NOMO-1 (cell line): ENCODE data around the gene SKP2.
"Not testable (repeated sequence)": the region's sequence is repeated elsewhere in the genome, so short reads cannot be mapped to it uniquely, and the experiment has no call there.

ENCODE experiments used
- DNase-seq, 2 experiments: peaks; one replicate each; lab custom pipeline; 2025; ENCODE audit not compliant: unreplicated experiment in 2 of 2; lab: John Stamatoyannopoulos, UW

Gene SKP2

DNA sequence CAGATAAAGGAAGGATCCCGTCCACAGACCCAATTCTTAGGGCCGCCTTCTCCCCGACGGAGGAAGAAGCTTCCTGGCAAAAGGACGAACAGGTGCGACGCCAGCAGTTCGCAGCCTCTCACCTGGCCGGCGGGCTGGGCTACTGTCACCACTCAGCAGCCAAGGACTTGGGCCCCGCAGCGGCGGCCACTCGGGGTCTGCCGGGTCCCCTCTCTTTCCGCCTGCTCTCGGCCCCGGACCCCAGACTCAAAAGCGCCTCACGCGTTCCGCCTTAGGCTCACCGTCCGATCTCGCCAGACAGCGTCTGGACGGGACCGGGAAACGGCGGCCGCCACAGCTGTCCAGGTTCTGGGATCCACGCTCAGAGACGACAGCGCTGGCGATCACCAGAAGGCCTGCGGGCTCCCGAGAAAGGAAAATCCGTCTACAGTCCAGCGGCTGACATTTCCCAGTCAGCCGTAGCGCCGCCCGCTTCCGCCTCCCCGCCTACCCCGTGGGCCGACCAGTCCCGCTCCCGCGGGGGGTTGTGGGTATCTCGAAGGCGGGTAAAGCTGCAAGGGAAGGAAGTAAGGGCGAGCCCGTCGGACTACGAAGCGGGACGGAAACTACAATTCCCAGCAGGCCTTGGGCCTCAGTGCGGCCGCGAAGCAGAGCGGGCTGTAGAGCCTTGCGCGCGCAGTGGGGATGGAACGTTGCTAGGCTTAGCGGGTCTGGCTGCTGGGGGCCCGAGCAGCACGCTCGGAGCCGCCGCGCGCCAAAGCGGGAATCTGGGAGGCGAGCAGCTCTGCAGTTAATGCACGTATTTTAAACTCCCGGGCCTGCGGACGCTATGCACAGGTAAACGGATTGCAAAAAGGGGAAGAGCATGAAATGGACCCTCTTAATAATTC lies at the start of gene SKP2, which contains the start of gene LMBRD2:
SKP2 (plus strand) TSS at position 678 of the 890 bp plus-strand sequence; CDS start at position 830, 152 bp downstream.
LMBRD2 (minus strand) TSS at position 454 of the 890 bp plus-strand sequence. CDS start 8,538 bp downstream, outside the sequence.
- DNase-seq = peak; percentile 100

DNA sequence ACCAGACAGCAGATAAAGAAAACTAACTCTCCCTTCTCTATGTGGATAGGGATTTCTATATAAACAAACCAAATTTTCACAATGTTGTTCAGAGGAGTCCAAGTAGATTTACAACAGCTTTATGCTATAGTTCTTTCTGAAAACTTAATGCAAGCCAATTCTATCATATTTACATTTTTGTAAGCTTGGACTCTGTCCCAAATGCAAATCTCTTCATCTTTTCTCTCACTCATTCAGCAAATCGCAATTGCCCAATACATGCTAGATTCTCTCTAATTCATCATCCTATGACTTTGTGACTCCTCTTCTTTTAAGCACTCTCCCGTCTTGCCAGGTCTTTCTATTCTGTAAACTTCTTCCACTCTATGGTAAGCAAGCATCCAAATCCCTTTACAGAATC lies 46.1 kb upstream of the SKP2 start:
- no peak for DNase-seq

DNA sequence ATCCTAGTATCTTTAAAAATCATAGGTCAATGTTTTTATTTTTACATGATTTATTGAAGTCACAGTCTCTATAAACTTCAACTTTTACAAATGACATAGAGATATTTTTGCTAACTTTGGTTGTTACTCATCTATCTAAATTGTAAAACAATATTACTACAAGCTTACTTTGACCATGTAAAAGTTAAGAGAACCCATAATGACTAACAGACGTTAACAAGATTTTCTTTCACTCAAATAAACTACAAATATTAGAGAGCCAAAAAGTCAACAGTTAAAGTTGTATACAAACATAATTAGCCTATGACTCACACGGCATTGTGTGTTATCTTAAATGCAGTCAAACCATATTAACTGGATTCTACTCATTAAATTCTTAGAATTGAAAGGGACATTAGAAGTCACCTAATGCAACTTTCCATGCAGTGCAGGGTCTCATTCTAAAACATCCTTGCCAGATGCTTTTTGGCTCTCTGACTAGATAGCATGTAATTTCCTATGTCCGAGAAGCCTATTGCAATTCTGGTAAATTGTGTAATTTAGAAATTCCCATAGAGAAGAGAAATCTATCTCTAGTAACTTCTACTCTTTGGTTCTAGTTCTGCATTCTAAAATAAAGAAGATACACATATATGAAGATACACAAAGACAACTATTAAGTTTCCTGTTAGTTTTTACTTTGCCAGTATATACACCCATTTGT lies 43.0 kb upstream of the SKP2 start:
- DNase-seq = no peak

DNA sequence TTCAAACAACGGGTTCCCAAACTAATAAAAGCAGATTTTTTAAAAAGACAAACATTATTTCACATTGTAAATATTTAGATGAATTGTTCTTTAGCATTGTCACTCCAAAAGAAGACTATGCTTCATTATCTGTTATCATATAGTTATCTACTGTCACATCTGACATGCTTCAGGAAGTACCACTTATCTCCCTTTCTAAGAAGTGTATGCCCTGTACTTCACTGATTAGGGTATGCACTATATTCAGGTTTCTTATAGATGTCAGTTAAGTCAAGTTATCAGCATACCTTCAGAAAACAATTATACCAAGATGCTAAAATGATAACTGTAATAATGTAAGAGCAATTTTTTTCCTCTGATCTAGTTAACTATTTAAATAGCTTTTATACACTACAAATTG lies 40.7 kb upstream of the SKP2 start:
- no peak for DNase-seq

DNA sequence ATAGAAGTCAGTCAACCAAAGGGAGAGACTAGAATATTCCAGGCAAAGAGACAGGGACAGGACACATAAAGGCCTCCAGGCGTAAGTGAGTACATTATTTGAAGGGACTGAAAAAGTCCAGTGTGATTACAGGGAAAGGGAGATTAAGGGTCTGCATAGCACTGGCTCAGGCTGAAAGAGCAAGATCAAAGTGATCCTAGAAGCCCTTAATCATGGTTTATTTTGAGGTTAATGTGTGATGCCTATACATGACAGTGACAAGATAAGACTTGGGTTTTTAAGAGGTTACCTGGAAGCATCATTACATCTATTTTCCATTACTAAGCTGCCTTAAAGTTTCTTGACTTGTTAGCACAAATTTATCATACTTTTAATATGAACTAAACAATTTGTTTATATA lies 26.0 kb upstream of the SKP2 start:
- DNase-seq = no peak

DNA sequence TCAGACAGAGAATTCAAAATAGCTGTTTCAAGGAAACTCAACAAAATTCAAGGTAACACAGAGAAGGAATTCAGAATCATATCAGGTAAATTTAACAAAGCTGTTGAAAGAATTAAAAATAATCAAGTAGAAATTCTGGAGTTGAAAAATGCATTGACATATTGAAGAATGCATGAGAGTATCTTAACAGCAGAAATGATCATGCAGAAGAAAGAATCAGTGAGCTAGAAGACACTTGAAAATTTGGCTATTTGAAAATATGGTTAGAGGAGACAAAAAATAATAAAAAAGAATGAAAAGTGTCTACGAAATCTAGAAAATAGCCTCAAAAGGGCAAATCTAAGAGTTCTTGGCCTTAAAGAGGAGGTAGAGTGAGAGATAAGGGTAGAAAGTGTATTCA lies 23.1 kb upstream of the SKP2 start:
- DNase-seq = no peak

DNA sequence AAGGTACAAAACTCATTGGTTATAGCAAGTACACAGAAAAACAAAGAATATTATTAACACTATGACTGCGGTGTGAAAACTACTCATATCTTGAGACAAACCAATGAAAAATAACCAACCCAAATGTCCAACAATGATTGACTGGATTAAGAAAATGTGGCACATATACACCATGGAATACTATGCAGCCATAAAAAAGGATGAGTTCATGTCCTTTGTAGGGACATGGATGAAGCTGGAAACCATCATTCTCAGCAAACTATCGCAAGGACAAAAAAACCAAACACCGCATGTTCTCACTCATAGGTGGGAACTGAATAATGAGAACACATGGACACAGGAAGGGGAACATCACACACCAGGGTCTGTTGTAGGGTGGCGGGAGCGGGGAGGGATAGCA lies 22.2 kb upstream of the SKP2 start:
- DNase-seq = not testable (repeated sequence)

DNA sequence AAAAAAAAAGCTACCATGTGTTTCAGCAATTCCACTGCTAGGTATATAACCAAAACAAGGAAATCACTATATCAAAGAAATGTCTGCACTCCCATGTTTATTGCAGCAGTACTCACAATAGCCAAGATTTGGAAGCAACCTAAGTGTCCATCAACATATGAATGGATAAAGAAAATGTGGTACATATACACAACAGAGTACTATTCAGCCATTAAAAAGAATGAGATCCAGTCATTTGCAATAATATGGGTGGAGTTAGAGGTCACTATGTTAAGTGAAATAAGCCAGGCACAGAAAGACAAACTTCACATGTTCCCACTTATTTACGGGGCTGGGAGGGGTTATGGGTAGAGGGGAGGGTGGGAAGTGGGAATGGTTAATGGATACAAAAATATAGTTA lies 18.9 kb upstream of the SKP2 start:
- not testable (repeated sequence) for DNase-seq

DNA sequence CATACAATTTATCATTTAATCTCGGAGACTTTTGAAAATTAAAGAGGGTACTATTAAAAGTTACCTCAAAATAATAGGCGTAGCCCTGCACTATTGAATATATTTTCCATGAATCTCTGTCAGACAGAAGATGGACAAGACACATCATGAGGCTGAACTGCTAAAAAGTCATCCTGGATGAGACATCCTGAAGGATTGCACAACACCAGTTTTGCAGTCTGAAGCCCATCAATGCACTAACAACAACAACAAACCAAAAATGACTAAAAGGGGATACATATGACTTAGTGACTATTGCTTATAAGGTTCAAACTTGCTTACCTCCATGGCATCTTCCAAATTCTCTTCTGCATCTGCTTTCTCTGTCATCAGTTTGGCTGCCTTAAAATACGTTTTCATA lies 15.9 kb upstream of the SKP2 start:
- DNase-seq = no peak

DNA sequence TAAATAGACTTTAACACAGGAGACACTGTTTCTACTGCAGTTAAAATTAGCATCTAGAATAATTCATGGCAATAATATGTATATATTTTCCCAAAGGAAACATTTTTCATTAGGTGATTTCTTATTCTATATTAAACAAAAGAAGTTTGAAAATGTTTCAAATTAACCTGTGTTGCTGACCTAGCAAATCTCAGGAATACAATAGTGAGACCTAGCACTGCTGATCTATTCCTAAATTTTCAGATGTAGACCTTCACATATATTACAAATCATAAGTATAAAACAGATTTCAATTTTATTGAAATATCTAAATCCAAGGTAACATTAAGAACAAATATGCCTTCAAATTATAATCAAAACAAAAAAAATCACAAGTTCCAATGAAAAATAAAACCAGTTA lies 15.3 kb upstream of the SKP2 start:
- DNase-seq = no peak

DNA sequence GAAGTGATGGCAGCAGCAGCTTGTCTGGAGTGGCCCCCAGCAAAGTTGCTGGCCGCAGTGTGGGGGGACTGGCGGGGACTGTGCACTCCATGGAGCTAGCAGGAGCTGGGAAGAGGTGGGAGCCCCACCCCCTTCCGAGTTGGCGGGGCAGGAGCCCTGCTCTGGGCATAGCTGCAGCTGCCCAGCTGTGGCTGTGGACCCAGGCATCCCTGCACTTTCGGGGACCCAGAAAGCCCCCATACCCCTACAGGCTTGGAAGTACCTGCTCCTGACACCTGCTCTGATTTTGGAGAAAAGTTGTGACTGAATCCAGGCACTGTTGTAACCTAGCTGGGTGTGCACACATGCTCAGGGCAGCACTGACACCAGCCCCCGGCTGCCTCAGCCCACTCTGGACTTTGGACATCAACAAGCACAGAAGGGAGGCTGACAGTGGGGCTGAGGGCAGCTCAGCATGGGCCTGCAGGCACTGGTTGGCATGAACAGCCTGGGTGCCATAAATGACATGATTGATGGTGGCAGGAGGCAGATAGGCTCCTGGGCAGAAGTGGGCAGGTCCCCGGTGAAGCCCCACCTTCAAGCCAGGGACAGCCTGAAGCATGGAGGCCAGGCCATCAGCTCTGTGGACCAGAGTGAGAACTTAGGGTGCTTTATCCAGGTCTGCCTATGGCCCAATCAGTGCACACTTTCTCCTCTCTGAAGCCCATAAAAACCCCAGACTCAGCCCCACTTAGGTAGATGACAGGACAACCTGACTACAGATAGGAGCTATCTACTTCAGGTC lies 12.8 kb upstream of the SKP2 start:
- DNase-seq = no peak

DNA sequence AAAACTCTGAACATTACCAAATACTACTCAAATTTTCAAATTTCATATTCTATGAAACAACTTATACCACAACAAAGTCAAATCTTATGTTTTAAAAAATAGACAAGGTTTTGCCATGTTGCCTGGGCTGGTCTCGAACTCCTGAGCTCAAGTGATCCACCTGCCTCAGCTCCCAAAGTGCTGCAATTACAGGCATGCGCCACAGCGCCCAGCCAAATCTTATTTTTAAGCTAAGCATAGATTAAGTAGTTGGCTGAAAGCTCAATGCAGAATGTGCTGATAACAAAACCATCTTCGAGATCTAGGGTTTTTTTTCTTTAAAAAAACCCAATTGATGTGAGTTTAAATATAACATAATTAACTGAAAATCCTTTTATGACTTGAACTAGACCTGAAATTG lies 6.6 kb upstream of the SKP2 start:
- DNase-seq = no peak

DNA sequence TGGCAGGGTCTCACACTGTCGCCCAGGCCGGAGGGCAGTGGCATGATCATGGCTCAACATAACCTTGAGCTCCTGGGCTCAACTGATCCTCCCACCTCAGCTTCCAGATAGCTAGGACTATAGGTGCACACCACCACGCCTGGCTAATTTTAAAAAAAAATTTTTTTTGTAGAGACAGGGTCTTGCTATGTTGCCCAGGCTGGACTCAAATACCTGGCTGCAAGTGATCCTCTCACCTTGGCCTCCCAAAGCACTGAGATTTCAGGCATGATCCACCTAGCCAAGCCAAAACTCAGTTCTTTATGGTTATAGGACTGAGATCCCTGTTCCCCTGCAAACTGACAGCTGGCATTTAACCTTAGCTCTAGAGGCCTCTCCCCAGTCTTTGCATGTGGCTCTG lies 5.5 kb upstream of the SKP2 start:
- DNase-seq = no peak

DNA sequence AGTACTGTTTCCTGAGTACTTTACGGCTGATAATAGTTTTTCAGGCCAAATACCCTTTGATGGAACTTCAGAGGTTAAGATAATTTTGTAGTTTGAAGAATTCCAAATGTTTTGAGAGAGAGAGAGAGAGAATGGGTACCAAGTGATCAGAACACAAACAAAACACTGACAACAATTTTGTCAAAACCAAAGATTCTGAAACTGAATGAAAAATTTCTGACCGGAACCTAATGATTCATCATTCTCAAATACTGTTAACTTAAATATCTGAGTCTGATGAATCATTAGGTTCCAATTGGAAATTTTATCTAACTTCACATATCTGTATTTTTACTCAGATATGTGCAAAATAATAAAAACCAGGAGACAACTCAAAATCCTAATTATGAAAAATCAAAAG lies 4.2 kb upstream of the SKP2 start:
- DNase-seq = no peak

DNA sequence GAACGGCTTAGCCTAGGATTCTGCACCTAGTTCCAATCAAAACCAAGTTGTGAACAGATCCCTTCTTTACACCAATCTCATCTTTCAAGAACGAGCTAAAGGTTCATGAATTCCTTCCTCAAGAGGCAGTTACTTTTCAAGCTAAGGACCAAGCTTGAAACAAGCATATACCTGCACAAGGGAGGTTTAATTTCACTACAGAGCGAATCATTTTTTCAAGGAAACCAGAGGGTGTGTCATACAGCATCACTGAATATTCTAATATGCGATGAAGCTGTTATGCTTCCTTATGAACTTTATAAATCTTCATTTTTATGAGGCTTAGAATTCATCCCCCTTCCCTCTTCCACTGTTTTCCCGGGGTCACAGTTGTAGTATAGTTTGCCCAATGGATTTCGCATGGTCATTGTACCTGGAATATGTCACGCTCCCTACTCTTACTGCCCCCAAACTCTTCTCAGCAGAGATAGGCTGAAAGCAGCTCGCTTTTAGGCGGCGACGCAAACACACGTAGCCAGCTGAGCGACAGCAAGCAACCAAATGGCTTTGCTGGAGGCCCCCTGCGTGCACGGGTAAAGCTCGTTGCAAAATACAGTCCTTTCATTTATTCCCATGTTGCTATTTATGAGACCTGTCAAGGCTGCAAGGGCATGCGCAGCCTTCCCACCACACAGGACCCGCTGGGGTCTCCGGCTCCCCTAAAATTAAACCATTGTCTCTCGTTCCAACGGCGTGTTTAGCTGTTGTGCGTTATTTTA lies 1.1 kb upstream of the SKP2 start:
- DNase-seq = peak; percentile 89 to 91

DNA sequence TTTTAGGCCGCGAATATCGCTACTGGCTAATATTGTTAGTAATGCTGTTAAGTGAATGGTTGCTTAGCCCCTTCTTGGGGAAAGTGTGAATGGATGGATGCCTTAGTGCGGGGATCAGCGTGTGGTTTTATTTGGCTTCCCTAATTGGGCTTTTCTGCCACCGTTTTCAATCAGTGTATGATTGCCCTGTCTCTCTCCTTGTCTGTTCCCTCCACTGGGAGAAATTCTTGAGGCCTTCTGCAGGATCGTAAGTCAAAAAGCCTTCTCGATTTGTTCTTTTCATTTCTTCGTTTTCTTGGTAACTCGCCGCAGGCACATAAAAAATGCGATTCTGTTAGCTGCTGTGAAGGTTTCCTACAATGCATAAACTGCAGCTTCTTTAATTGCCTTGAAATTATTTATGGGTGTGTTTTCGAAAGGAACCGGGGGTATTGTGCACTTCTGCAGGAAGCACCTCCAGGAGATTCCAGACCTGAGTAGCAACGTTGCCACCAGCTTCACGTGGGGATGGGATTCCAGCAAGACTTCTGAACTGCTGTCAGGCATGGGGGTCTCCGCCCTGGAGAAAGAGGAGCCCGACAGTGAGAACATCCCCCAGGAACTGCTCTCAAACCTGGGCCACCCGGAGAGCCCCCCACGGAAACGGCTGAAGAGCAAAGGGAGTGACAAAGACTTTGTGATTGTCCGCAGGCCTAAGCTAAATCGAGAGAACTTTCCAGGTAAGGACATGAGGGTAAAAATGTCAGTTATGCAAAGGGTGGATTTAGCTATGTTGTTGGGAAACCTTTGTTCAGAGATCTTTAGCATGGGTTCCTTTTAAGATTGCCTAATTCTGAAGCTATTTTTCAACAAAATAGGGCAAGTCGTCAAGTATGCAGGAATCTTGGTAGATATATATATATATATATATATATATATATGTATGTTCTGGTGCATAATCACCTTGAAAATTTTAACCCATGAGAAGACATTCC lies 700 bp downstream of the SKP2 start:
- DNase-seq = peak in 1 of 2 experiments; percentile 27

DNA sequence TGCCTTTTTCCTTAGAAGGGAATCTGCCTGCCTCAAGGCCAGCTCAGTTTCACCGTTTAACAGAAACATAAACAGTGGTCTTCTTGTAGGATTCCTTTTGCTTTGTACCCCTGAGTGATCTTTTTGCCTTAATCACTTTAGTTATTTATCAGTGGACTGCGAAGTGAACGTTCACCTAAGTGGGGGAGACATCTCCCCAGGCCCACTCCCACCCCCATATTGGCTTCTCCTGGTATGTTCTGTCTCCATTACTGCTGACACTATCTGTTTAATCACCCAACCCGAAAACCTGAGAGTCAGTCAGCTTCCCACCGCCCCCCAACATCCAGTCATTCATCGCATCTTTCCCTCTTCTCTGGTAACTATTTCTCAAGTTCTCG lies 1.4 kb downstream of the SKP2 start:
- no peak for DNase-seq

DNA sequence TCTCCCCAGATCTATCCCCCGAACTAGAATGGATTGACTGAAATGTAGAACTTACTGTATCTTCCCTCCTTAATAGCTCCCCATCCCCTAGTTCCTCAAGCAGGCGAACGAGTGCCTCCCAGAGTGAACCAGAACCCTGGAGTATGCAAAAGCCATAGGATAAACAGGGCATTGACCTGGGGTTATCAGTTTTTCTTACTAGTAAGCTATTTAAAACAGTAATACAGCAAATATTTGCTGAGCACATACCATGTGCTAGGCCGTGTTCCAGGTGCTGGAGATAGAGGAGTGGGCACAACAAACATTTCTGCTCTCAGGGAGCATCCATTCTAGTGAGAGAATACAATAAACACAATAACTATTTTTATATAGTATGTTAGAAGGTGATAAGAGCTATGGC lies 1.8 kb downstream of the SKP2 start:
- no peak for DNase-seq

DNA sequence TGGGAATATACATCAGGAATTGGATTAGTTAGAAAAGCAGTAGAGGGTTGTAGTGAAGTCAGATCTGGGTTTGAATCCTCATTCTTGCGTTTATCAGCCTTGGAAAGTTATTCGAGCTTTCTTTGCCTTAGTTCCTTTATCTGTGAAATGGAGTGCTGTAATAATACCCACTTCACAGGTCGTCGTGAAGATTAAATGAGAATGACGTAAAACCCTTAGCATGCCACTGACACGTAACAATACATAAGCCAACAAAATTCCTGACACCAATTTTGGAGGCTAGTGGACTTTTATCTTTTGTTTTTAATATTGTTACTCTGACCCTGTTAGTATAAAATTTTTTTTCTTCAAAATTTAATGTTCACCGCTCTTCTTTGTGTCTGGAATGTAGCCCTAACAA lies 3.4 kb downstream of the SKP2 start:
- no peak for DNase-seq
